ENCODE results near the gene FAAP24.
"Not testable (repeated sequence)": the region's sequence is repeated elsewhere in the genome, so short reads cannot be mapped to it uniquely, and the experiment has no call there.

FAAP24 gene, protein sequence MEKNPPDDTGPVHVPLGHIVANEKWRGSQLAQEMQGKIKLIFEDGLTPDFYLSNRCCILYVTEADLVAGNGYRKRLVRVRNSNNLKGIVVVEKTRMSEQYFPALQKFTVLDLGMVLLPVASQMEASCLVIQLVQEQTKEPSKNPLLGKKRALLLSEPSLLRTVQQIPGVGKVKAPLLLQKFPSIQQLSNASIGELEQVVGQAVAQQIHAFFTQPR

GRCh38 chr19:32971715-32972540, at the start of gene FAAP24, which contains the start of gene CEP89:
Gene FAAP24, plus strand, starts transcription at chr19:32972242. Its CDS starts 955 bp downstream, at chr19:32973197.
Gene CEP89, minus strand, starts transcription at chr19:32971958. Its CDS starts 84 bp downstream, at chr19:32971874.
- peak; percentile 98 for DNase-seq

- DNase-seq = no peak
Measured at GRCh38 chr19:32924200-32924599, 47.8 kb upstream of the FAAP24 start.

DNA sequence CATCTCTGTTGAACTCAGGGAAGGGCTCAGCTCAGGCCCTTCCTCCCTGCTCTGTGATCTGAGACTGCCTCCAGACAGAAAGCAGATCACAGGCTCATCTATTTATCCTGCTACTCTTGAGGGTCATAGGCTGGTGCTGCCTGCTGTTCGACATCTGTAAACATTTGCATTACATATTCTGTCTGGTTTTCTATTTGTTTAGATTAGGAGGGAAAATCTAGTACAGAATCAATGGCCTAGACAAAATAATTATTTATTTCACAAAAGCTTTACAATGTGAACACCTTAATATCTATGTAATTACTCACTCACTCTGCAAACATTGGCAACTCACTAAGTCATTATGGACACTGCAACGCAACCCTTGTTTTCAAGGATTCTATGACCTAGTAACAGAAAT, 43.2 kb upstream of the FAAP24 start:
- no peak for DNase-seq

DNA sequence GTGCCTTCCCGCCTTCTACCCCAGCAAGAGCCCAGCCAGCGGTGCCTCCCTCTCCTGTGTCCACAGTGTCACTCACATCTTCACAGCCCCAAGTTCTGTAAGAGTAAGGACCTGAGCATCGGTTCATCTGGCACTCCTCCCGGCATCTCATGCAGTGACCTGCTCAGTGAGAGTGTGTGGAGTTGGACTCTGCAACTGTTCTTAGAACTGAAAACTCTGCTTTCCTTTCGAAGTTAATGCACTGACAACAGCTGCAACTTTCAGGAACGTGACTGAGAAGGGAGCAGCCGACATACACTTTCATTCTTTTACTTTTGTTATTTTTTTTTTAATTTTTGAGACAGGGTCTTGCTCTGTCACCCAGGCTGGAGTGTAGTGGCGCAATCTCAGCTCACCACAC, 41.5 kb upstream of the FAAP24 start:
- DNase-seq = no peak

DNA sequence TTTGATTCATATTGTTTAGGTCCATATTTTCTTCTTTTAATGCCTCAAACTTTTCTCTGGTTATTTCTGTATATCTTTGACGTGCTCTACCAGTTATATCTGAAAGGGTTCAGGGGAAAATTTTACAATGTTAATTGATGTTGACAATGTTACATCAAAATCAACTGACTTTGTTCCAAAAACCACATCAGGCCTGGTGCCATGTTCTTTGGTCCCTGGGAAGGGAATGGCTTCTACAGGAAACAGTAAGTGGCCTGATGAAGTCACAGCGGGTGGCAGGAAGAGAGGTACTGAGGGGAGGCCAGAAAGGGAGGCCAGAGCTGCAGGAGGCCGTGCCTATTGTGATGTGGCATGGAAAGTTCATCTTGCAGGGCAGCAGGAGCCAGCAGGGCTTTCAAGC, 38.5 kb upstream of the FAAP24 start:
- DNase-seq = no peak

- DNase-seq = no peak
Measured at GRCh38 chr19:32935629-32936028, 36.4 kb upstream of the FAAP24 start.

DNA sequence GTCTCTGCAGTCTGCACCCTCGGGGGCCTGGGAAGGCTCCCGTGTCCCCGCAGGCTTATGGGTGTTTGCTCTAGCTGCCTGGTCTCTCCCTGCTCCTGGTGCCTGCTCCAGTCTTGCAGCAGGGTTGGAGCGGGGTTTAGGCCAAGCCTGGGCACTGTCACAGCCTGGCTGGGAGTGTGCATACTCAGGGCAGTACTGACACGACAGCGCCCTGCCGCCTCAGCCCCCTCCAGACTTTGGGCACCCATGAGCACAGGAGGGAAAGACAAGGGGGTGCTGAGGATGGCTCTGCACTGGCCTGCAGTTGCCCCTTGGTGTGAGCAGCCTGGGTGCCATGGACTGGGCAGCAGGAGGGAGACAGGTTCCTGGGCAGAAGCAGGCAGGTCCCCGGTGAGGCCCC, 36.0 kb upstream of the FAAP24 start:
- DNase-seq = no peak

GRCh38 chr19:32941273-32941672, 30.8 kb upstream of the FAAP24 start:
- not testable (repeated sequence) for DNase-seq

DNA sequence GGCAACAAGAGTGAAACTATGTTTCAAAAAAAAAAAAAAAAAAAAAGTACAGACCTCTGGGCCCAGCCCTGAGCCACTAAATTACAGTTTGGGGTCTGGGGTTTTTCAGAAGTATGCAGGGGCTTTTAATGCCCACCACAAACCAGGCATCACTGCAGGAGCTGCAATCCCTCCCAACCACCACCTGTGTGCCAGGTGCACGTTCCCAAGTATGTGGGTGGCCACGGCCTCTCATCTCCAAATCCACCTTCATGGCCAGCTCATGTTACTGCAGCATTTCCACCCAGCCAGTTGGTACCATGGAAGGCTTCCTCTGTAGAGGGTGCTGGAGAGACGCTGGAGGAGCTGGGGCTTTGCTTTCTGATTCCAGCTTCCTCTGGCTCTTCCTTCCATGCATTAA, 26.8 kb upstream of the FAAP24 start:
- DNase-seq = no peak

GRCh38 chr19:32966750-32967149, 5.3 kb upstream of the FAAP24 start:
- no peak for DNase-seq

GRCh38 chr19:32969549-32969948, 2.5 kb upstream of the FAAP24 start:
- DNase-seq = no peak

DNA sequence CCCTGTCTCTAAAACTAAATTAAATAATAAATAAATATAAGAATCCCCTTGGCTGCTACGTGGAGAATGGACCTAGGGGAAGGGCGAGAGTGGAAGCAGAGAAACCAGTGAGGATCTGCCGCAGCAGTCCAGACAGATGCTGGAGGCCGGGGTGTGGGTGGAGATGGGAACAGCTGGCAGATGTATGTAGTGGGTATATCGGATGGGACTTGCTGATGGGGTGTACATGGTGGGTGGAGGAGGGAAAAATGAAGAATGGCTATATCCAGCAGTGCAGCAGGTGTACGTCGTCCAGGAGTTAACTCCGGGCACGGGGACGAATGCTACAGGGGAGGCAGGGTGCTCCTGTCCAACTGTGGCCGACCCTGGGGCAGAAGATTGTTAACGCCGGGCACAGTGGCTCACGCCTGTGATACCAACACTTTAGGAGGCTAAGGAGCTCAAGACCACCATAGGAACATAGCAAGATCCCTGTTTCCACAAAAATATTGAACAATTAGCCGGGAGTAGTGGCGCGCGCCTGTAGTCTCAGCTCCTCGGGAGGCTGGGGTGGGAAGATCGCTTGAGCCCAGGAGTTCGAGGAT, 938 bp upstream of the FAAP24 start:
- no peak for DNase-seq

DNA sequence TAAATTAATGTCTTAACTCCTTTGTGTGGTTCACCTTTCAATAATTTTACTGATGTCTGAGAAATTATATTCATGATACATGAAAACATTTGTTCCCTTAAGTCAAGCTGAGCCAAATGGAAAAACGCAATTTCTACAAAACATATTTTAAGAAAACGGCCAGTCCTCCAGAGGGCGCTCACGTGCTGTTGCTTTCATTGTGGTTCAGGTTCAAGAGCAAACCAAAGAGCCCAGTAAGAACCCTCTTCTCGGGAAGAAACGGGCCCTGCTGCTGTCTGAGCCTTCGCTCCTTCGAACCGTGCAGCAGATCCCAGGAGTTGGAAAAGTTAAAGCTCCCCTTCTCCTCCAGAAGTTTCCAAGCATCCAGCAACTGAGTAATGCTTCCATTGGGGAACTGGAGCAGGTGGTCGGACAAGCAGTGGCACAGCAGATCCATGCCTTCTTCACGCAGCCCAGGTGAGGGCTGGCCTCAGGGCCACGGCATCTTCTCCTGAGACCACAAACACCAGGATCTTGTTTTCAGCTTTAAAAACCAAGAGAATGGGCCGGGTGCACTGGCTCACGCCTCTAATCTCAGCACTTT, 4.3 kb downstream of the FAAP24 start:
- DNase-seq = peak; percentile 42

DNA sequence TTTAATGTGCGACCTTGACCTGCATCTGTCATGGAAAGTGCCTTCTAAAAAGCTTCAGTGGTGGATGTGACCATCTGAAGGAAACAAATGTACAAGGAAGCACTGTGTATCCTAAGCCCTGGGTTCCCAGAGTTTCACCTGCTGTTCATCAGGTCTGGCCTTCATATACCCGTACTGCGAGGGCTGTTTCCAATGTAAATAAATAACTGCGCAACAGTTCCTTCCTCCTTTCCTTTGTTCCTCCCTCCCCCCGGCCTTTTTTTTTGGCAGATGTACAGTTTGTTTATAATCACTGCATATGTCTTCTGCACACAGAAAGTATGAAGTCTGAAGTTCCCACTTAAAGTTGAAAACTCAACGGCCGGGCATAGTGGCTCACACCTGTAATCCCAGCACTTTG, 5.2 kb downstream of the FAAP24 start:
- DNase-seq = no peak

DNA sequence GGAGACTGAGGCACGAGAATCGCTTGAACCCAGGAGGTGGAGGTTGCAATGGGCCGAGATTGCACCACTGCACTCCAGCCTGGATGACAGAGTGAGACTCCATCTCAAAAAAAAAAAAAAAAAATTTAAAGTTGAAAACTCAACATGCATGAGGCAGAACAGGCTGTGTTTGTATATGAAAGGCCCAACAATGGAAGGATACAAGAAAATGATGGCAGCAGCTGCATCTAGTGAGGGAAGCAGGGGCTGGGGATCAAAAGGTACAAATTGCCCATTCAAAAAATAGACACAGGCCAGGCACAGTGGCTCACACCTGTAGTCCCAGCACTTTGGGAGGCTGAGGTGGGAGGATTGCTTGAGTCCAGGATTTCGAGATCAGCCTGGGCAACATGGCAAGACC, 5.8 kb downstream of the FAAP24 start:
- not testable (repeated sequence) for DNase-seq

DNA sequence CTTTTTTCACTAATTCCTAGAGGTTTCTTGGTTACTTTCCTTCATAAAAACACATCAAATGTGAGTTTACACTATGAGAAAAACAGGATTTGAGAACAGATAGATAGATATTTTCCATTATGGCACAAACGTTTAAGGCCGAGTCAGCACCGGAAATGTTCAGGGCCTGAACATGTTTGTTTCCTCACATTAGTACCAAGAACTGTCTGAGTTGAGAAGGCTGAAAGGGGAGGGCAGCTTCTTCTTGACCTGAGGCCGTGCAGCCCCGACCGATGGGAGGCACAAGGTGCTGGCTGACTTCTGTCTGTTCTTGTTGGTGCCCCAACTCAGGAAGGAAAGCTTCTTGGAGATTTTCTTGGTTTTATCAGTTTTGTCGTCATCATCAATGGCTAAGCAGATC, 7.8 kb downstream of the FAAP24 start:
- not testable (repeated sequence) for DNase-seq

DNA sequence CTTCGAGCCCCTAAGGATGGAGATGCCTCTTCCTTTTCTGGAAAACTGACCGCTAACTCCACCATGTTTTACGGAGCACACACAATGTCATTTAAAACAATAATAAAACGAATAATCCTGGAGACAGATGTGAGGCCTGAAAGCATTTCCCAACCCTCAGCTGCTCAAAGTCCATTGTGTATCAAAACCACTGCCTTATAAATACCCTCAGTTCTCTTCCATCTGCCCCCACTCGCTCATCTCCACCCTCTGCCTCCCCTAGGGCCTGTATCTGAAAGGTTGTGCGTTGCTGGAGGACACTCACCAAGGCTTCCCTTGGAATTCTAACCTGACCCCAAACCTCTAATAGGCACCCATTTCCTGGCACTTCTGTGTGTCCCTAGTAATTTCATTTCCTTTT, 10.4 kb downstream of the FAAP24 start:
- DNase-seq = not testable (repeated sequence)

DNA sequence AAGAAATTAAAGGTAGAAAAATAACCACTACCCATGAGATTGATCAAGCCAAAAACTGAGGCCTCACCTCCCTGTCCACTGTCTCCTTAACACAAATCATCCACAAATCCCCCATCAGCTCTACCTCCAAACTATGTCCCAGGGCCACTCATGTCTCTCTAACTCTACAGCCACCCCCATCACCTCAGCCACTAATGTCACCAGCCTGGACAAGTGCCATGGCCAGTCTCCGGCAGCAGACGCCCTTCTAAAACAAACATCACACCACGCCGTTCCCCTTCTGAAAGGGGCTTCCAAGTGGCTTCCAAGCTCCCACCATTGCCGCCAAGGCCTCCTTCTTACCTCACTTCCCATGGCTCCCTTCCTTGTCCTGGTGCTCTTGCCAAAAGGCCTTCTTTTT, 16.2 kb downstream of the FAAP24 start:
- not testable (repeated sequence) for DNase-seq

DNA sequence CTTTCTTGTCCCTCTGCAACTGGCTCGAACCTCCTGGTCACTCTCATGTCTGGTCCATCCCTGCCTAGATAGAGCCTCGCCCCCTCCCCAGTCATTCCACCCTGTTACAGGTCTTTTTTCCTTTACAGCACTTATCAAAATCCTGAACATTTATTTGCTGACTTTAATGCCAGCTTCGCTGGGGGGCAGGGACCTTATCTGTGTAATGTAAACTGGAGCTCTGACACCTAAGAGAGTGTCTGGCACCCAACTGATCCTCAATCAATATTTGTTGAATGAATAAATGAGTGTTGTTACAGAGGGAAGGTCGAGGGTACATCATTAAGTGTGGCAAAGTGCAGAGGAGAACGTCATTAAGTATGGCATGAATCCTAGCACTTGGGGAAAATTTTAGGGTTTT, 16.7 kb downstream of the FAAP24 start:
- no peak for DNase-seq

- not testable (repeated sequence) for DNase-seq
Measured at GRCh38 chr19:32995966-32996365, 23.9 kb downstream of the FAAP24 start.

GRCh38 chr19:32997061-32997464, 25.0 kb downstream of the FAAP24 start:
- not testable (repeated sequence) for DNase-seq

DNA sequence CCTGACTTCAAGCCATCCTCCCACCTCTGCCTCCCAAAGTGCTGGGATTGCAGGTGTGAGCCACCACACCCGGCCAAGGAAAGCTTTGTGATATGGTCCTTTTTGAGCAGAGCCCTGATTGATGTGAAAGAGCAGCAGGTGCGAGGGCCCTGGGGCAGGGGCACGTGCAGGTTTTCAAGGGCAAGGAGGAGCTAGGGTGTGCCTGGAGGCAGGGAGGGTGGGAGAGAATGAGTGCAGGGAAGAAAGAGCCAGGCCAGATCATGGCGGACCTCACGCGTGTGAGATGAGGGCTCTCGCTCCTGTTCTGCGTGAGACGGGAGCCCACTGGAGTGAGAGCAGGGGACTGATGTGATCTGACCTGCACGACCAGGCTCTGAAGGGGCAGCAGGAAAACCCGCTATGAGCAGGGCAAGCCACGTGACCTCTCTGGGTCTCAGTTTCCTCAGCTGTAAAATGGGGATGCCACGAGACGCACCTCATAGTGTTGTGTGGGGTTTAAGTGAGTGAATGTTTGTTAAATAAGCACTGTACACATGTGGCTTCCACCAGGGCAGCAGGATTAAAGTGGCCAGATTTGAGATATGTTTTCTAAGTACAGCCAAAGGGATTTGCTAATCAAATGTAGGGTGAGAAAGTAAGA, 25.8 kb downstream of the FAAP24 start:
- no peak for DNase-seq

DNA sequence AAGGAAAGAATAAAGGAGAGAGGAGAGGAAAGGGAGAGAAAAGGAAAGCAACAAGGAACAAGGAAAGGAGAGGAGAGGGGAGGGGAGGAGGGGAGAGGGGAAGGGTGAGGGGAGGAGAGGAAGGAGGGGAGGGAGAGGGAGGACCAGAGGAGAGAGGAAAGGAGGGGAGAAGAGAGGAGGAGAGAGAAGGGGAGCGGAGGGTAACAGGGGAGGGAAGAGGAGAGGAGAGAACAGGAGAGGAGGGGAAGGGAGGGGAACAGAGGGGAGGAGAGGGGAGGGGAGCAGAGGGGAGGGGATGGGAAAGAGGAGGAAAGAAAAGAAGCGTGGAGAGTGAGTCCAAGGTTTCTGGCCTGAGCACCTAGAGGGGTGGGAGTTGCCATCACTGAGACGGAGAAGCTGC, 26.7 kb downstream of the FAAP24 start:
- no peak for DNase-seq
